Activated T-cell treated with anti-CD3 and anti-CD28 coated beads, Interleukin-2, amount 50 U/mL, for 1 hour (primary cell): ENCODE data around the gene ATOH8.

Source experiments
- DNase-seq: peaks from one replicate; pipeline ENCODE4 v3.0.0-alpha.2; 2020

Gene ATOH8

GRCh38 chr2:85756822-85757435, 3.1 kb downstream of the ATOH8 start:
- no peak for DNase-seq

- DNase-seq = no peak
Measured at GRCh38 chr2:85757860-85758259, 4.1 kb downstream of the ATOH8 start.

- no peak for DNase-seq
Measured at GRCh38 chr2:85758361-85759256, 4.8 kb downstream of the ATOH8 start.

- DNase-seq = no peak
Measured at GRCh38 chr2:85759257-85759613, 5.4 kb downstream of the ATOH8 start.

GRCh38 chr2:85760371-85760770, 6.6 kb downstream of the ATOH8 start:
- DNase-seq = no peak

GRCh38 chr2:85760872-85761271, 7.1 kb downstream of the ATOH8 start:
- DNase-seq = no peak

- no peak for DNase-seq
Measured at GRCh38 chr2:85761512-85761944, 7.7 kb downstream of the ATOH8 start.

- no peak for DNase-seq
Measured at GRCh38 chr2:85761946-85762345, 8.2 kb downstream of the ATOH8 start.

- DNase-seq = no peak
Measured at GRCh38 chr2:85763132-85763531, 9.3 kb downstream of the ATOH8 start.

- no peak for DNase-seq
Measured at GRCh38 chr2:85763831-85764230, 10.0 kb downstream of the ATOH8 start.

- no peak for DNase-seq
Measured at GRCh38 chr2:85765081-85765731, 11.4 kb downstream of the ATOH8 start.

GRCh38 chr2:85766229-85766628, 12.4 kb downstream of the ATOH8 start:
- no peak for DNase-seq

GRCh38 chr2:85767803-85768665, 14.2 kb downstream of the ATOH8 start:
- DNase-seq = no peak

- DNase-seq = no peak
Measured at GRCh38 chr2:85768713-85769112, 14.9 kb downstream of the ATOH8 start.

- DNase-seq = no peak
Measured at GRCh38 chr2:85769236-85769982, 15.6 kb downstream of the ATOH8 start.

- DNase-seq = no peak
Measured at GRCh38 chr2:85769983-85770362, 16.2 kb downstream of the ATOH8 start.

- no peak for DNase-seq
Measured at GRCh38 chr2:85770369-85770768, 16.6 kb downstream of the ATOH8 start.

GRCh38 chr2:85770786-85771409, 17.1 kb downstream of the ATOH8 start:
- DNase-seq = no peak

GRCh38 chr2:85771486-85771885, 17.7 kb downstream of the ATOH8 start:
- DNase-seq = no peak

GRCh38 chr2:85772019-85772745, 18.4 kb downstream of the ATOH8 start:
- no peak for DNase-seq
